Measurements from ENCODE around the gene BAK1.
A peak's percentile ranks its signal among the peaks of the same experiment; 100 is the strongest.
"Not testable (repeated sequence)": the region's sequence is repeated elsewhere in the genome, so short reads cannot be mapped to it uniquely, and the experiment has no call there.

BAK1 gene

DNA sequence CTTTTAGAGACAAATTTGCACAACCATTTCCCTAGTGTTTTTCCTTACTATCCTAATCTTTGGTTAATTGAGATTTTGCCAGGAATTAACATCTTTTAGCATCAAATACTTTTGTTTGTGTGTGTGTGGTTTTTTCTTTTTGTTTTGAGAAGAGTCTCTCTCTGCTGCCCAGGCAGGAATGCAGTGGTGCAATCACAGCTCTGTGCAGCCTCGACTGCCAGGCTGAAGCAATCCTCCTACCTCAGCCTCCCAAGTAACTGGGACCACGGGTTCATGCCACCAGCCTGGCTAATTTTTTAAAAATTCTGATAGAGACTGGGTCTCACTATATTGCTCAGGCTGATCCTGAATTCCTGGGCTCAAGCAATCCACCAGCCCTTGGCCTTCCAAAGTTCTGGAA is 28.5 kb downstream of the BAK1 start:
- no peak for DNase-seq (ENCODE audit: low read depth)

DNA sequence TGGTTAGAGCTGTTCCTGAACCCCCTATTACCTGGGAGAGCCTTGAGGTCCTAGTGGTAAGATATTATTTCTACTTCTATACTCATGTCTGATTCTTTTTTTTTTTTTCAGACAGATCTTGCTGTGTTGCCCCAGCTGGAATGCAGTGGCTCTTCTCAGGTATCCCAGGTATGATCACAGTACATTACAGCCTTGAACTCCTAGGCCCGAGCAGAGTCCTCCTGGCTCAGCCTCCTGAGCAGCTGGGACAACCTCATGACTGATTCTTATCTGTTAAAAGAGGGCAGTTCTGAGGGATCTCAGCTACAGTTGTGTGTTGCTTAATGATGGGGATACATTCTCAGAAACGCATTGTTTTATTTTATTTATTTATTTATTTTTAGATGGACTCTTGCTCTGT is 30.2 kb downstream of the BAK1 start:
- DNase-seq (ENCODE audit: low read depth) = no peak

- no peak for DNase-seq (ENCODE audit: low read depth)
Measured at GRCh38 chr6:33549196-33549595, 30.9 kb downstream of the BAK1 start.

DNA sequence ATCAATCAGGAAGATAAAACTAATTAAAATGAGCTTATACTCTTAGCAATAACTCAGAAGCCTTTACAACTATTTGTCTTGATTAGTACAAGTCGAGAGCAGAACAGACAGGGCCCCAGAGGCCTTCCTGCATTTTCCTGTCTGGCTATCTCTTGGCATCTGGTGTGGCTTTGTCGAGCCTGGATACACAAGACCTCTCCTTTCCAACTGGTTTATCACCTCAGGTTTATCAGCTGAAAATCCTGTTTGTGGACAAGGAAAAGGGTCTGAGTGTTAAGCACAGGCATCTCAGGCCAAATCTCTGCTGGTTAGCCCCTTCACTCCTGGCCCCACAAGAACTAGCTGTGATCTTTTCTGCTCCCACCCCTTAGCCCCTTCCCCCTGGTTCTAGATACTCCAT is 32.6 kb downstream of the BAK1 start:
- no peak for DNase-seq (ENCODE audit: low read depth)

GRCh38 chr6:33546766-33547165 is 33.3 kb downstream of the BAK1 start:
- no peak for DNase-seq (ENCODE audit: low read depth)

GRCh38 chr6:33545292-33545691 is 34.8 kb downstream of the BAK1 start:
- DNase-seq (ENCODE audit: low read depth) = not testable (repeated sequence)

GRCh38 chr6:33543116-33543515 is 37.0 kb downstream of the BAK1 start:
- no peak for DNase-seq (ENCODE audit: low read depth)

DNA sequence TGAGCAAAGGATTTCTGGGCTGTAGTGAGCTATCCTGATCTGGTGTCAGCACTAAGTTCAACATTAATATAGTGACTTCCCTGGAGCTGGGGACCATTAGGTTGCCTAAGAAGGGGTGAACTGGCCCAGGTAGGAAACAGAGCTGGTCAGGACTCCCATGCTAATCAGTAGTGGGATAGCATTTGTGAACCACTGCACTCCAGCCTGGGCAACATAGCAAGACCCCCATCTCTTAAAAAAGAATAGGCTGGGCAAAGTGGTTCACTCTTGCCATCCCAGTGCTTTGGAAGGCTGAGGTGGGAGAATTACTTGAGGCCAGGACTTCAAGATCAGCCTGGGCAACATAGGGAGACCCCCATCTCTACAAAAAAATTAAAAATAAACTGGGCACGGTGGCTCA is 39.3 kb downstream of the BAK1 start:
- no peak for DNase-seq (ENCODE audit: low read depth)

- DNase-seq (ENCODE audit: low read depth) = no peak
Measured at GRCh38 chr6:33534702-33535101, 45.4 kb downstream of the BAK1 start.

DNA sequence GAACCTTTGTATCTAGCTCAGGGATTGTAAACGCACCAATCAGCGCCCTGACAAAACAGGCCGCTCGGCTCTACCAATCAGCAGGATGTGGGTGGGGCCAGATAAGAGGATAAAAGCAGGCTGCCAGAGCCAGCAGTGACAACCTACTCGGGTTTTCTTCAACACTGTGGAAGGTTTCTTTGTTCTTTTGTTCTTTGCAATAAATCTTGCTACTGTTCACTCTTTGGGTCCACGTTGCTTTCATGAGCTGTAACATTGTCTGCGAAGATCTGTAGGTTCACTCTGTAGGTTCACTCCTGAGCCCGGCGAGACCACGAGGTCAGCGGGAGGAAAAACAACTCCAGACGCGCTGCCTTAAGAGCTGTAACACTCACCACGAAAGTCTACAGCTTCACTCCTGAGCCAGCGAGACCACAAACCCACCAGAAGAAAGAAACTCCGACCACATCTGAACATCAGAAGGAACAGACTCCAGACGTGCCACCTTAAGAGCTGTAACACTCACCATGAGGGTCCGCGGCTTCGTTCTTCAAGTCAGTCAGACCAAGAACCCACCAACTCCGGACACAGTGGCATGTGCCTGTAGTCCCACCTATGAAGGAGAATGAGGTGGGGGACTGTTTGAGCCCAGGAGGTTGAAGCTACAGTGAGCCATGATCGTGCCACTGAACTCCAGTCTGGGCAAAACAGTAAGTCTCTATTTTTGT is 46.8 kb downstream of the BAK1 start:
- peak; percentile 29 for DNase-seq (ENCODE audit: low read depth)

DNA sequence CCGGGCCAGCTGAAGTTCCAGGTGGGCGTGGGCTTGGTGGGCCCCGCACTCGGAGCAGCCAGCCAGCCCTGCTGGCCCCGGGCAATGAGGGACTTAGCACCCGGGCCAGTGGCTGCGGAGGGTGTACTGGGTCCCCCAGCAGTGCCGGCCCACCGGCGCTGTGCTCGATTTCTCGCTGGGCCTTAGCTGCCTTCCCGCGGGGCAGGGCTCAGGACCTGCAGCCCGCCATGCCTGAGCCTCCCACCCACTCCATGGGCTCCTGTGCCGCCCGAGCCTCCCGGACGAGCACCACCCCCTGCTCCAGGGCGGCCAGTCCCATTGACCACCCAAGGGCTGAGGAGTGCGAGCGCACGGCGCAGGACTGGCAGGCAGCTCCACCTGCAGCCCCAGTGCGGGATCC is 47.6 kb downstream of the BAK1 start:
- not testable (repeated sequence) for DNase-seq (ENCODE audit: low read depth)

DNA sequence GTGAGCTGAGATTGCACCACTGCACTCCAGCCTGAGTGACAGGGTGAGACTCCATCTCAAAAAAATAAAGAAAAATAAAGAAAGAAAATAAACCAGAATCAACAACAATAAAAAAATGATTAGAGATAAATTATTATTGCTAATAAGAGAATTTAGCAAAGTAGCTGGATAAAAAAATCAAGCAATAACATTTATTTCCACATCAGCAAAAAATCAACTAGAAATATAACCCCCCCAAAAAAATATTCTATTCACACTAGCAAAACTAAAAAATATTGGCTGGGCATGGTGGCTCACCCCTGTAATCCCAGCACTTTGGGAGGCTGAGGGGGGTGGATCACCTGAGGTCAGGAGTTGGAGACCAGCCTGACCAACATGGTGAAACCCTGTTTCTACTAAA is 49.5 kb downstream of the BAK1 start:
- DNase-seq (ENCODE audit: low read depth) = not testable (repeated sequence)

Measured in stimulated activated CD8-positive, alpha-beta memory T cell treated with anti-CD3 and anti-CD28 coated beads, Interleukin-4, amount 100 ng/mL, for 24 hours (primary cell).